Glomerular endothelial cell (primary cell): ENCODE results near the gene DNAJC17. TPM values are rescaled to one million over a fixed set of nuclear protein-coding genes. Genes with fewer than 3 reads are reported as not detected.

Experiments
- DNase-seq: peaks from one replicate; pipeline ENCODE4 v3.0.0-alpha.2; 2011; ENCODE audit warnings: low read depth, low spot score; ENCODE audit errors: extremely low read depth
- total RNA-seq: library from RNA; depleted of rRNA; stranded (reverse); fragments of >200 nt; gene quantifications from 2 replicates; pipeline ENCODE4 v1.2.3, GENCODE V29; 2015

The DNAJC17 gene
- total RNA-seq, 1 donor from 2014 or later: 19.8 TPM

DNA sequence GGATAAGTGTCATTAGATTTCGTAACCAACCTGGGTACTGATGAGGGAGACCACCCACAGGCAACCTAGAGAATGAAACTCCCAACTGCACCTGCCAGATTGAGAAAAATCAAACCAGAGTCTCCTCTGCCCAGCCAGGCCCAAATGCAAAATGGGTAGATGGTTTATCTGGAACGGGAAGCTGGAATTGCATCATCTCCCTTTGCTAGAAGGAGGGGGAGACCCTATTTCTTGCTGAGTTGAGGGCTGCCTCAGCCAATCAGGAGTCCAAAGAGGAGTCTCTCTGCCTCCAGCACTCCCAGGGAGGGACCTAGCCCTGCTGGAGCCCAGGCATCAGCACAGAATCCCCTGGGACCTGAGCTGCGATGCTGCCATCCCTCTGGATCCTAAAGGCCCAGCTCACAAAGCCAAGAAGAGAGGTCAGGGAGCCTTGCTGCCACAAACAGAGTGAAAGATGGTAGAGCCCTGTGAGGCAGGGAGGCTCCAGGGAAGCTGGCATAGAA is 60.3 kb downstream of the DNAJC17 start:
- DNase-seq: no peak

DNA sequence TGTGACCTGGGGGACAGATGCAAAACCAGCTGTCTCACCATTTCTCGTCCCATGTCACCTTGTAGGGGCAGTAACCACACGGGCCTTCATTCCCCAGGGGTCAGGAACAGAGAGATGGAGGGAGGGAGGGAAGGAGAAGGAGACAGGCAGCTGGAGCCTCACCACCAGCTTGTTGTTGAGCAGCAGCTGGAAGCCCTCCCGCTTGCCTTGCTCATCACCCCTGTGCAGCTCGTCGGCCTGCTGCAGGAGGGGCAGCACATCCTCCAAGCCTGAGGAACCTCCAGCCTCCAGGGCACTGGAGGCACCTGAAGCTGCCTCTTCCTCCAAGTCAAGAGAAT is 62.5 kb downstream of the DNAJC17 start:
- no peak for DNase-seq

DNA sequence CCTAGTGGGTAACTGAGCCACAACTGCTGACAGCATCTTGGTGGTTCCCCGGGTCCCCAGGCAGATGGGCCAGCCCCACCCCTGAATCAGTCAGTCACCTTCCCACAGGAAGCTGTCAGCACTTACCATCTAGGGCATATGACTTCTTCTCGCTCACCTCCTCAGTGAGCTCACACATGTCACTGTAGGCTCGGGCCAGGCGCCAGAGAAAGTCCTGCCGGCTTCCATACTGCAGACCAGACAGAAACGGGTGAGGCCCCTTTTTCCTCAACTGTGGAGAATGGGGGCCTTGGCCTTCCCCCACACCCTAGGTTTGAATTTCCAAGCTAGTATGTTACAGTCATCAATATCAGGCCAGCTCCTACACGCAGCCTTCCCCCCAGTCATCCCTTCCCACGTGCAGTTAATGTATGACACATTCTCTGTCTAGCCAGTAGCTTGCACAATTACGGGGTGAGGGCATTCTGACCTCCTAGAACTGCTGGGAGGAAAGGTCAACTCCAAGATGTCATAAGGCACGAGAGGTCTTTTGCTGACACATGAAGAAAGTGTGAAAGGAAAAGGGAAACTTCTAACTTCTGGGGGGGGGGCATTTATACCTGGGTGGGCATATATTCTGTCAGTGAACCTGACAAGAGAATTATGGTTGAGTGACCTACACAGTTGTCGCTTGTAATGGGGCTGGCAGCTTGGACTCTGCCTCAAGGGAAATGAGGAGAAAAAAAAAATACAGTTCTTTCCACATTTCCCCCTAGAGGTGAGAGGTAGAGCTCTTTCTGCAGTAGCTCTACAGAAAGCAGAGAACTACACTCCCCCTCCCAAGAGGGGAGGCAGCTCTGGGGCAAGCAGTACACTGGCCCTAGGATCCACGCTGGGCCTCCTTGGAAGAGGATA is 63.1 kb downstream of the DNAJC17 start:
- no peak for DNase-seq

DNA sequence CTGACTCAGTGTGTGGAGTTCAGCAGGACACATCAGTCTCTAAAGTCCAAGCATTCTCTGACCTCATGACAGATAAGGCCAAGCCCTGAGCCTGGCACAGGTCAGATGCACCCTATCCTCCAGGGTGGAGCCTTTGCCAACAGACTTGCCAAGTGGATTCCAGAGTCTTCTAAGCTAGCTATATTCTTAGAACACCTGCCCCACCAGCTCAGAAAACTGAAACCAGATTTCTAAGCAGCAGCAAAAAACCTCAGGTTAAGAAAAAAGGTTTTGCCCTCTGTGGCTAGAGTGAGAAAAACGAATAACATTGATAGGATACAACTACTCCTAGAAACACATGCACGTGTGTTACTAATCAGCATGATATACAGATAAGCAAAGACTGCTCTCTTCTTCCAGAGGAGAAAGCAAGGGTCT is 63.8 kb downstream of the DNAJC17 start:
- DNase-seq: no peak

DNA sequence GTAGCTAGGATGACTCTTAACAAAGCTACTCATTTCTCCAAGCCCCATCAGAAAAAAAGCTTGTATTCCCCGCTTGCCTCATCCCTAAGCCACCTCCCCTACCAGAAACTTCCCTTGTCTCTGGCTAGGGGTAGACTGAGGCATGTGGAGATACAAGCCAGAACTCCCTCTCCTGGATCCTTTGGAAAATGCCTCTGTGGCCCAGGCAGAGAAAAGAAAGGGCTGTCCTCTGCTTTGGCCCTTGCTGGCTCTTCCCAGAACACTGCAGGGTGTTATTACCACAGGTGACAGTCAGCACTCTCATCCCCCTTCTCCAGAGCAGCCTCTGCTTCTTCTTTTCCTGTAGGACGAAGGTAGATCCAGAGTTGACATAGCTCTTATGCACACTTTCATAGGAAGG is 67.4 kb downstream of the DNAJC17 start:
- no peak for DNase-seq

DNA sequence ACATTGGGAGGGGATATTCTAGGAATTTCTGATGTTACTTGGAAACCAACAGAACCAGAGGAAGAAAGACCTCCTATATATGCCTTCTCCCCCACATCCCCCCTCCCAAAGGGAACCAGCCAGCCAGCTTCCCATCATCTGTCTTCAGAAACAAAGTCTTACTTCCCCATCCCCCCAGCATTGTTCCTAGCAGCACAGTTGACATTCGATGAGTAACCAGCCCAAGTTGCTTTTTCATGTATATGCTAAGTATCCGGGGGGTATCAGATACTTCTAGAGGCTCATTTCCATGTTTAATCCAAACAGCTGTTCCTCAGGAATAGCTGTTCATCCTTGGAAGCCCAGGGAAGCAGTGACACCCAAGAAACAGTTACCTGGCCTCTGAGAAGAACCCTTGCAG is 68.2 kb downstream of the DNAJC17 start:
- no peak for DNase-seq

DNA sequence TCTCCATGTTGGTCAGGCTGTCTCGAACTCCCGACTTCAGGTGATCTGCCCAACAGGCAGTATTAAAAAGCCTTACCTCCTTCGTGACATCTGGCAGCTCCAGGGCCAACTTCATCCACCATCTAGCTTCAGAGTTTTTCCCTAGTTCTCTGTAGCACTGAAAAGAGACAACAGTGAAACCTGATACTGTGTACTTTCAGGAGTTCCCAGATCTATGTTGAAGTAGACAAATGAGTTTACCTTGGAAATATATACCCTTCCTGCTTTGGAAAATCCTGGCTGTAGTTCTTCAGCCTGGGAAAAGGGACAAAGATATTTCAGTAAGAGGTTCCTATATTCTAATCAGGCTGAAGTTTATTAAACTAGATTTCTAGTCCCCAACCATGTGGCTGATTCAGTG is 70.2 kb downstream of the DNAJC17 start:
- no peak for DNase-seq

DNA sequence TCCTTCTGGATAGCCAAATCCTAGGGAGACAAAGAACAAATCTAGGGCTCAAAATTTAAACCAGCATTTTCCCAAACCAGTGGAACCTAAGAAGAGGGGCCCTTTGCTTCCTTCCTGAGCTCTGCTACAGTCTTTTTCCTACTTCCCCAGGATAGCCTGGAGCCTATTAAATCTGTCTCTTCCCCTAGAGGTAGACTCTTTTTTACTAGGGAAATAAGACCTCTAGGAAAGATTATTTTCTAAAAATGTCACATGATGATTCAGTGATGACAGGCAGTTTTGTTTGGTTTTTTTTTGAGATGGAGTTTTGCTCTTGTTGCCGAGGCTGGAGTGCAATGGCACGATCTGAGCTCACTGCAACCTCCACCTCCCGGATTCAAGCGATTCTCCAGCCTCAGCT is 70.7 kb downstream of the DNAJC17 start:
- DNase-seq: no peak

DNA sequence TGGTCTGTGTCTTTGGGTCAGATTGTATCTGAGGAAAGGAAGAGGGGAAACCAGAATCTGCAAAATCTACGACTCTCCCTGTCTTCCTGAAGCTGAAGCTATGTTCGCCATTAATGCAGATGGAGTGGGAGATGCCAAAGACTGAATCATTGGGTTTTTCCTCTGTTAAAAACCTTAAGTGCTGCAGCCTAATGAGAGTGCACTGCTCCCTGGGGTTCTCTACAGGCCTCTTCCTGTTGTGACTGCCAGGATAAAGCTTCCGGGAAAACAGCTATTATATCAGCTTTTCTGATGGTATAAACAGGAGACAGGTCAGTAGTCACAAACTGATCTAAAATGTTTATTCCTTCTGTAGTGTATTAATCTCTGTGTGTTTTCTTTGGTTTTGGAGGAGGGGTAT is 76.2 kb downstream of the DNAJC17 start:
- no peak for DNase-seq

DNA sequence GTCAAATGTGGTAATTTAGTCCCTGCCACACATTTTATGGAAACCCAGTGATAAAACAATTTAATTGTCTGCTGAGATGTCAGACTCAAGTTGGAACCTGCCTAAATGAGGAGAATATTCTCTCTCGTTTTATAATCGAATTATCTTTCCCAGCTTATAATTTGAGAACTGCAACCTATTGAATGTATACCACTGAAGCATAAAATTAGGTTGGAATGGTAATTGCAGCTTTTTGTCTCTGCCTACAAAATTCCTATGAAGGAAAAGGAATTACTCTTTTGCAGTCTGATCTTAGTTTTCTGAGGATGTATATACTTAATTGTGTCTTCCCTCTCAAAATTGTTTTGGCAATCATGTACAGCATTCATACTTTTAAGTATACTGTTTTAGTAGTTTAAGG is 83.4 kb downstream of the DNAJC17 start:
- DNase-seq: no peak

DNA sequence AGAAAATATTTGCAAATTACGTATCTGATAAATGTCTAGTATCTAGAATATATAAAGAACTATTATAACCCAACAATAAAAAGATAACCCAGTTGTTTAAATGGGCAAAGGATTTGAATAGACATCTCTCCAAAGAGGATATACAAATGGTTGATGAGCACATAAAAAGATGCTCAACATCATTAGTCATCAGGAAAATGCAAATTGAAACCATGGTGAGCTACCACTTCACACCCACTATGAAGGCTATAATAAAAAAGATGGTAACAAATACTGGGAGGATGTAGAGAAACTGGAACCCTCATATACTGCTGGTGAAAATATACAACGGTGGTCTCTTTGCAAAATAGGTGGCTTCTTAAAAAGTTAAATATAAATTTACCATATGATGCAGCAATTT is 84.3 kb downstream of the DNAJC17 start:
- DNase-seq: no peak

DNA sequence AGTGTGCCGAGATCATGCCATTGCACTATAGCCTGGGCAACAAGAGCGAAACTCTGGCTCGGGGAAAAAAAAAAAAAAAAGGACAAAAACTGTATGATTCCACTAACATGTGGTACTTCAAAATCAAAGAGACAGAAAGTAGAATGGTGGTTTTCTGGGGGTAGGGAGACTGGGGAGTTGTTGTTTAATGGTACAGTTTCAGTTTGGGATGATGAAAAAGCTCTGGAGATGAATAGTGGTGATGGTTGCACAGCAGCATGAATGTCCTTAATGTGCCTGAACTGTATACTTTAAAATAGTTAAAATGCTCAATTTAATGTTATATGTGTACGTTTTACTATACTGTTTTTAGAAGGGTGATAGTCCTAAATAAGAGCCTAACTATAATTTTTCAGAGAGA is 84.9 kb downstream of the DNAJC17 start:
- no peak for DNase-seq

DNA sequence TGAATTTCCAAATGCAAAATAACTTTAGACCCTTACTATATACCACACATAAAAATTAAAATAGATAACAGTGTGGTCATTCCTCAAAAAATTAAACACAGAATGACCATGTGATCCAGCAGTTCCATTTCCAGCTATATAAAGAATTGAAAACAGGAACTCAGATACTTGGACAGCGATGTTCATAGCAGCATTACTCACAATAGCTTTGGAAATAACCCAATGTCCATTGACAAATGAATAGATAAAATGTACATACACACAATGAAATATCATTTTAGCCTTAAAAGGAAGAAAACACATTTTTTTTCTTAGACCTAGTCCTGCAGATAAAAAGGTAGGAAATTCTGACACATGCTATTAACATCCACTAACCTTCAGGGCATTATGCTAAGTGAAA is 85.6 kb downstream of the DNAJC17 start:
- DNase-seq: no peak

DNA sequence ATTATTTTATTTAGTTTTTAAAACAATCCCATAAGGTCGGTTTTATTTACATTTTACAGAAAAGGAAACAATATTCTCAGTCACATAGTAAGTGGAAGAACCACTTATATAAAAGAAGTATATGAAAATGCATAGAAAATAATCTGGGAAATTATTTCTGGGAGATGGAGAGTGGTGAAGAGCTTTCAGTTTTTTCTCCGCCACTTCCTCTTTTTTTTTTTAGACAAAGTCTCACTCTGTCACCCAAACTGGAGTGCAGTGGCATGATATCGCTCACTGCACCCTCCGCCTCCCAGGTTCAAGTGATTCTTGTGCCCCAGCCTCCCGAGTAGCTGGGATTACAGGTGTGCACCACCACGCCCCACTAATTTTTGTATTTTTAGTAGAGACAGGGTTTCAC is 91.1 kb downstream of the DNAJC17 start:
- no peak for DNase-seq

Other genes with a start within 250 kb of the DNAJC17 start
- 26.9 and 44.0 TPM in 2 replicates for gene CCDC32, start 242.4 kb downstream of the DNAJC17 start, total RNA-seq
- gene RPUSD2, start 238.2 kb downstream of the DNAJC17 start, total RNA-seq: 9.7 and 10.6 TPM in 2 replicates
- gene KNL1, start 213.2 kb downstream of the DNAJC17 start, total RNA-seq: 4.2 and 10.8 TPM in 2 replicates
- 3.4 and 4.7 TPM in 2 replicates for gene RAD51, start 112.3 kb downstream of the DNAJC17 start, total RNA-seq
- gene RMDN3, start 52.2 kb downstream of the DNAJC17 start, total RNA-seq: 20.5 and 26.5 TPM in 2 replicates
- gene GCHFR, start 43.4 kb downstream of the DNAJC17 start, total RNA-seq: 2.2 and 3.7 TPM in 2 replicates
- not detected in 2 replicates for gene C15orf62, start 37.5 kb downstream of the DNAJC17 start, total RNA-seq
- 25.7 and 26.0 TPM in 2 replicates for gene ZFYVE19, start 384 bp downstream of the DNAJC17 start, total RNA-seq
- gene PPP1R14D, start 21.2 kb upstream of the DNAJC17 start, total RNA-seq: not detected in 2 replicates
- 8.0 and 20.9 TPM in 2 replicates for gene SPINT1, start 36.6 kb upstream of the DNAJC17 start, total RNA-seq
- 0.10 and 0.23 TPM in 2 replicates for gene RHOV, start 66.8 kb upstream of the DNAJC17 start, total RNA-seq
- gene VPS18, start 87.0 kb upstream of the DNAJC17 start, total RNA-seq: 60.4 and 63.8 TPM in 2 replicates
- gene DLL4, start 121.9 kb upstream of the DNAJC17 start, total RNA-seq: 91.1 and 213 TPM in 2 replicates
- 10.3 and 12.7 TPM in 2 replicates for gene CHAC1, start 146.0 kb upstream of the DNAJC17 start, total RNA-seq